Sigmoid colon (tissue), 4 donors: ENCODE measurements around the gene SLC35G6.
A peak's percentile ranks its signal among the peaks of the same experiment; 100 is the strongest.

Source experiments
- CTCF ChIP-seq, 4 experiments: fragments of 450-650 bp in 3 of 4; fragments of 200-600 bp in 1 of 4; IDR thresholded peaks; one replicate each; pipeline ENCODE4 v1.5.1; 2016 to 2019; ENCODE audit warnings: antibody characterized with exemption in 4 of 4, mild to moderate bottlenecking in 3 of 4, moderate library complexity in 2 of 4
- EP300 ChIP-seq, 4 donors: sonication (generic); formaldehyde crosslinking; IDR thresholded peaks; one replicate each; pipeline ENCODE4 v1.6.1; 2017; ENCODE audit warnings: antibody characterized with exemption in 4 of 4
- POLR2A ChIP-seq, 2 donors: fragments of 450-650 bp; IDR thresholded peaks; one replicate each; pipeline ENCODE4 v1.6.1; 2016; ENCODE audit warnings: antibody characterized with exemption in 2 of 2, mild to moderate bottlenecking in 2 of 2, moderate library complexity in 2 of 2
- POLR2AphosphoS5 ChIP-seq, 4 donors: sonication (generic); formaldehyde crosslinking; IDR thresholded peaks; one replicate each; pipeline ENCODE4 v1.6.1; 2017; ENCODE audit warnings: antibody characterized with exemption in 4 of 4

- TF ChIP-seq CTCF (IDR thresholded peaks at IDR 0.05) = no peak
- no peak for TF ChIP-seq POLR2A (IDR thresholded peaks at IDR 0.05)
- peak in 1 of 4 donors; percentile 33 for TF ChIP-seq POLR2AphosphoS5 (IDR thresholded peaks at IDR 0.05)
- no peak for TF ChIP-seq EP300 (IDR thresholded peaks at IDR 0.05)
Measured at GRCh38 chr17:7462474-7463371, 18.5 kb upstream of the SLC35G6 start.
